ENCODE data around the gene ACKR4. TPM values are rescaled to one million over a fixed set of nuclear protein-coding genes. Genes with fewer than 3 reads are reported as not detected.
"Not testable (repeated sequence)": the region's sequence is repeated elsewhere in the genome, so short reads cannot be mapped to it uniquely, and the experiment has no call there.

Gene ACKR4
- total RNA-seq, 2 donors from 2014 or later, result 0.21 TPM; not detected in 1

GRCh38 chr3:132569580-132569979 lies 27.5 kb upstream of the ACKR4 start:
- Mint-ChIP-seq H3K4me3 (peak overlapping the region; percentile 68), H3K4me1 (peaks cover 17% of the 10 kb centered on the region), H3K27ac (peak overlapping the region; percentile 93), H3K36me3 (ENCODE audit: low read depth) (peaks cover 58% of the 10 kb centered on the region), H3K27me3 (no peaks in the 10 kb centered on the region), H3K9me3 (no peaks in the 10 kb centered on the region)
- peak; percentile 69 for ATAC-seq (replicated peaks)

- H3K4me3 Mint-ChIP-seq, result peak overlapping the region; percentile 68
These were observed 27.1 kb upstream of the ACKR4 start for GRCh38 chr3:132570016-132570415.

GRCh38 chr3:132573797-132574211 lies 23.3 kb upstream of the ACKR4 start:
- ATAC-seq (replicated peaks), result no peak
- no peak overlapping the region for H3K27ac Mint-ChIP-seq
- H3K4me3 Mint-ChIP-seq, result no peak overlapping the region
- peaks cover 84% of the 10 kb centered on the region for H3K36me3 Mint-ChIP-seq (ENCODE audit: low read depth)
- no peaks in the 10 kb centered on the region for H3K9me3 Mint-ChIP-seq
- peaks cover 10% of the 10 kb centered on the region for H3K4me1 Mint-ChIP-seq
- H3K27me3 Mint-ChIP-seq, result no peaks in the 10 kb centered on the region

More at GRCh38 chr3:132570016-132570415, 27.1 kb upstream of the ACKR4 start:
- H3K27ac Mint-ChIP-seq, result peak overlapping the region; percentile 93
- peaks cover 59% of the 10 kb centered on the region for H3K36me3 Mint-ChIP-seq (ENCODE audit: low read depth)
- no peaks in the 10 kb centered on the region for H3K27me3 Mint-ChIP-seq
- ATAC-seq (replicated peaks), result no peak
- H3K9me3 Mint-ChIP-seq, result no peaks in the 10 kb centered on the region
- H3K4me1 Mint-ChIP-seq, result peaks cover 17% of the 10 kb centered on the region

GRCh38 chr3:132587401-132587800 lies 9.7 kb upstream of the ACKR4 start:
- Mint-ChIP-seq H3K27ac (no peak overlapping the region), H3K4me3 (no peak overlapping the region), H3K27me3 (no peaks in the 10 kb centered on the region), H3K9me3 (no peaks in the 10 kb centered on the region), H3K36me3 (ENCODE audit: low read depth) (peaks cover 24% of the 10 kb centered on the region), H3K4me1 (no peaks in the 10 kb centered on the region)
- ATAC-seq (replicated peaks), result no peak

GRCh38 chr3:132592216-132592615 lies 4.9 kb upstream of the ACKR4 start:
- H3K4me3 Mint-ChIP-seq, result no peak overlapping the region
- H3K27me3 Mint-ChIP-seq, result no peaks in the 10 kb centered on the region
- ATAC-seq (replicated peaks), result no peak
- no peaks in the 10 kb centered on the region for H3K9me3 Mint-ChIP-seq
- no peak overlapping the region for H3K27ac Mint-ChIP-seq
- H3K36me3 Mint-ChIP-seq (ENCODE audit: low read depth), result peaks cover 52% of the 10 kb centered on the region
- H3K4me1 Mint-ChIP-seq, result no peaks in the 10 kb centered on the region

GRCh38 chr3:132593241-132593946 lies 3.7 kb upstream of the ACKR4 start:
- H3K4me3 Mint-ChIP-seq, result no peak overlapping the region
- H3K36me3 Mint-ChIP-seq (ENCODE audit: low read depth), result peaks cover 58% of the 10 kb centered on the region
- no peak overlapping the region for H3K27ac Mint-ChIP-seq
- H3K9me3 Mint-ChIP-seq, result no peaks in the 10 kb centered on the region
- no peak for ATAC-seq (replicated peaks)
- H3K4me1 Mint-ChIP-seq, result no peaks in the 10 kb centered on the region
- no peaks in the 10 kb centered on the region for H3K27me3 Mint-ChIP-seq

GRCh38 chr3:132593947-132594323 lies 3.1 kb upstream of the ACKR4 start:
- no peak for ATAC-seq (replicated peaks)
- Mint-ChIP-seq H3K27ac (no peak overlapping the region), H3K4me3 (no peak overlapping the region), H3K4me1 (no peaks in the 10 kb centered on the region), H3K27me3 (no peaks in the 10 kb centered on the region), H3K36me3 (ENCODE audit: low read depth) (peaks cover 64% of the 10 kb centered on the region), H3K9me3 (no peaks in the 10 kb centered on the region)

GRCh38 chr3:132594498-132594897 lies 2.6 kb upstream of the ACKR4 start:
- ATAC-seq (replicated peaks), result no peak
- Mint-ChIP-seq H3K27ac (peak overlapping the region; percentile 29), H3K27me3 (no peaks in the 10 kb centered on the region), H3K36me3 (ENCODE audit: low read depth) (peaks cover 64% of the 10 kb centered on the region), H3K9me3 (no peaks in the 10 kb centered on the region), H3K4me3 (no peak overlapping the region), H3K4me1 (no peaks in the 10 kb centered on the region)

GRCh38 chr3:132595014-132595413 lies 2.1 kb upstream of the ACKR4 start:
- Mint-ChIP-seq H3K27ac (peak overlapping the region; percentile 29), H3K9me3 (no peaks in the 10 kb centered on the region), H3K36me3 (ENCODE audit: low read depth) (peaks cover 62% of the 10 kb centered on the region), H3K4me1 (no peaks in the 10 kb centered on the region), H3K27me3 (no peaks in the 10 kb centered on the region), H3K4me3 (no peak overlapping the region)
- no peak for ATAC-seq (replicated peaks)

- H3K36me3 Mint-ChIP-seq (ENCODE audit: low read depth), result peaks cover 49% of the 10 kb centered on the region
- H3K27ac Mint-ChIP-seq, result no peak overlapping the region
- H3K4me1 Mint-ChIP-seq, result no peaks in the 10 kb centered on the region
- ATAC-seq (replicated peaks), result no peak
- no peaks in the 10 kb centered on the region for H3K9me3 Mint-ChIP-seq
- H3K4me3 Mint-ChIP-seq, result no peak overlapping the region
- no peaks in the 10 kb centered on the region for H3K27me3 Mint-ChIP-seq
These were observed 744 bp upstream of the ACKR4 start for GRCh38 chr3:132596326-132596725.

GRCh38 chr3:132597660-132598059 lies 590 bp downstream of the ACKR4 start:
- Mint-ChIP-seq H3K27me3 (no peaks in the 10 kb centered on the region), H3K9me3 (no peaks in the 10 kb centered on the region), H3K4me3 (no peak overlapping the region), H3K36me3 (ENCODE audit: low read depth) (peaks cover 40% of the 10 kb centered on the region), H3K27ac (no peak overlapping the region), H3K4me1 (no peaks in the 10 kb centered on the region)
- ATAC-seq (replicated peaks), result no peak

GRCh38 chr3:132598181-132598580 lies 1.1 kb downstream of the ACKR4 start:
- Mint-ChIP-seq H3K9me3 (no peaks in the 10 kb centered on the region), H3K4me1 (no peaks in the 10 kb centered on the region), H3K4me3 (no peak overlapping the region), H3K27ac (no peak overlapping the region), H3K36me3 (ENCODE audit: low read depth) (peaks cover 45% of the 10 kb centered on the region), H3K27me3 (no peaks in the 10 kb centered on the region)
- ATAC-seq (replicated peaks), result no peak

- ATAC-seq (replicated peaks); H3K9me3 Mint-ChIP-seq; H3K27me3 Mint-ChIP-seq; H3K27ac Mint-ChIP-seq; H3K4me1 Mint-ChIP-seq; H3K4me3 Mint-ChIP-seq: not testable (repeated sequence)
- H3K36me3 Mint-ChIP-seq (ENCODE audit: low read depth), result peaks cover 52% of the 10 kb centered on the region
These were observed 3.5 kb downstream of the ACKR4 start for GRCh38 chr3:132600614-132601013.

GRCh38 chr3:132605374-132605792 lies 8.3 kb downstream of the ACKR4 start:
- Mint-ChIP-seq H3K36me3 (ENCODE audit: low read depth) (peaks cover 70% of the 10 kb centered on the region), H3K27ac (no peak overlapping the region), H3K4me3 (no peak overlapping the region), H3K27me3 (no peaks in the 10 kb centered on the region), H3K9me3 (peaks cover 3% of the 10 kb centered on the region), H3K4me1 (no peaks in the 10 kb centered on the region)
- no peak for ATAC-seq (replicated peaks)

GRCh38 chr3:132606085-132606484 lies 9.0 kb downstream of the ACKR4 start:
- Mint-ChIP-seq H3K36me3 (ENCODE audit: low read depth) (peaks cover 77% of the 10 kb centered on the region), H3K27ac (no peak overlapping the region), H3K4me3 (no peak overlapping the region), H3K4me1 (no peaks in the 10 kb centered on the region), H3K27me3 (no peaks in the 10 kb centered on the region), H3K9me3 (peaks cover 3% of the 10 kb centered on the region)
- ATAC-seq (replicated peaks), result no peak
